A172 (cell line): ENCODE data around the gene VAV3. TPM values are rescaled to one million over a fixed set of nuclear protein-coding genes. Genes with fewer than 3 reads are reported as not detected.

Experiments used
- DNase-seq: peaks from one replicate; pipeline ENCODE4 v3.0.0-alpha.2; 2015; ENCODE audit warnings: low spot score
- total RNA-seq: library from RNA; depleted of rRNA; stranded (reverse); fragments of >200 nt; shearing (Covaris generic); gene quantifications from 2 replicates; pipeline ENCODE4 v1.2.3, GENCODE V29; 2014

VAV3 gene
- total RNA-seq, 1 experiment from 2014 or later = 0.88 TPM

DNA sequence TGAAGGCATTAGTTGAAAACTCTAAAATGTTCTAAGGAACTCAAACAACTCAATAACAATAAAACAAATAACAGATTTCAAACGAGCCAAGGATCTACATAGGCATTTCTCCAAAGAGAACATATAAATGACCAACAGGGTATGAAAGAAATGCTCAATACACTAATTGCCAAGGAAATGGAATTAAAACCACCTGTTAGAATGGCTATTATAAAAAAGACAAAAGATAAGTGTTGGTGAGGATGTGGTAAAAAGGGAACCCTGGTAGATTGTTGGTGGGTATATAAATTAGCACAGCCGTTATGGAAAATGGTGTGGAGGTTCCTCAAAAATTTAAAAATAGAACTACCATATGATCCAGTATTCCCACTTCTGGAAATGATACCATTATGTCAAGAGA, 9.1 kb upstream of the VAV3 start:
- no peak for DNase-seq

- DNase-seq = no peak
Observed at GRCh38 chr1:107972391-107973180, 7.6 kb upstream of the VAV3 start.

DNA sequence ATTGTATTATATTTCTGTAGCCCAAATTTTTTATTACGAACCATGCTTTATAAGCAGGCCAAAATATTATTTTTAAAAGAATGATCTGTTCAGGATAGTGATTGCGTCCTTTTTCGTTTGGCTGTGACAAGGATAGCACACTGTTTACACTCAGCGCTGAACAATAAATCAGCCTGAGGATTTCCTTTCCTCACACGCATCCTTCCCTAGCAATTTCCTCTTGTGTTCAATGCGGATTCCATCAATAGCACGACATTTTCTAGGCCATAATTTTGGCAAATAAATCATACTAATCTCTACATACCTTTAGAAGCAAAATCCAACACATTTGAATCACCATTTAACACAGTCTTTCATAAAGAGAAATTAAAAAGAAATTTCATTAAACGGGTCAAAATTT, 1.6 kb upstream of the VAV3 start:
- no peak for DNase-seq

DNA sequence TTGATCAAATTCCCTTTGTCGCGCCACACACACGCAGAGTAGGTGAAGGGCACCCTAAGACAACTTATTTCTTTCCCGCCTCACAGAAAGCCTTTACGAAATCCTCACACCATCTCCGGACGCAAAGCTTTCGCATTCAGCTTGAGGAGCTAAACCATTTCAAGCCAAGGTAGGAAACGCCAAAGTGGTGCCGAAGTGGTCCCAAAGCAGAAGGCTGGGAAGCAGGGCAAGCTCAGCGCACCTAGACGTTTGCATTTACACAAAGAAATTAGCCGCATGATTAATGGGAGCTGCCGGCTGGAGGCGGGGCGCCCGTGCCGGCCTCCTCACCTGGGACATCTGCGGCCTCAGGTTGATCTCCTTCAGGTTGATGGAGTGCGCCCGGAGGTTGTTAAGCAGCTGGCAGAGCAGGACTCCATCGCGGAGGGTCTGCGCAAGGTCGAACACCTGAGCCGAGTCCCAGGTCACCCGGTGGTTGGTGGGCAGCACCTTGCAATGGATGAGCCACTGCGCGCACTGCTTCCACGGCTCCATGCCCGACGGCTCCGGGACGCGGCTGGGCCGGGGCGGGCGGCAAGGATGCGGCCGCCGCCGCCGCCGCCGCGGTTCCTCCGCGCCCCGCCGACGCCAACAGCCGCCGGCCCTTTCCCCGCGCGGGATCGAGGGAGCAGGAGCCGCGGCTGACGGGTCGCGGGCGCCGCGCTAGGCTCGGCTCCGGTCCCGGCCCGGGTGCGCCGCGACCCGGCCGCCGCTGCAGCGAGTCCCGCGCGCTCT, 457 bp downstream of the VAV3 start:
- no peak for DNase-seq

GRCh38 chr1:107963601-107964335, 1.2 kb downstream of the VAV3 start:
- peak; percentile 19 for DNase-seq

DNA sequence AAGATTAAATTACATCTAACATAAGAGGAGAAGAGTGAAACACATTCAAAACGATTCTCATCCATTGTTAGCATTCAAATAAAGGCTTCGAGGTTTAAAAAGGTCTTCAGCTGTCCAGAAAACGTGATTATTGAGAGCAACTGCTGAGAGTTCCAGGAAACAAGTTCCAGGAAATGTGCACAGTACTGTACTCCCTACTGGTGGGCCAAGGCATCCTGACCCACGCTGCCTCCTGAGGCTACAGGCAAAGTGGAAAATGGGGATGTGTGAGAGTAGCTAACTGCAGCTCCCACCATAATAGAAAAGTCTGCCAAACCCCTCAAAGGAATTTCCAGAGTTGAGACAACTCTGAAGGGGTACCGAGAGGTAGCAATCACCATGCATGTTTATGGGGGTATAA, 2.0 kb downstream of the VAV3 start:
- DNase-seq = no peak

GRCh38 chr1:107954719-107955415, 10.1 kb downstream of the VAV3 start:
- no peak for DNase-seq

GRCh38 chr1:107954126-107954525, 10.9 kb downstream of the VAV3 start:
- DNase-seq = no peak

- DNase-seq = no peak
Observed at GRCh38 chr1:107953556-107953955, 11.4 kb downstream of the VAV3 start.

DNA sequence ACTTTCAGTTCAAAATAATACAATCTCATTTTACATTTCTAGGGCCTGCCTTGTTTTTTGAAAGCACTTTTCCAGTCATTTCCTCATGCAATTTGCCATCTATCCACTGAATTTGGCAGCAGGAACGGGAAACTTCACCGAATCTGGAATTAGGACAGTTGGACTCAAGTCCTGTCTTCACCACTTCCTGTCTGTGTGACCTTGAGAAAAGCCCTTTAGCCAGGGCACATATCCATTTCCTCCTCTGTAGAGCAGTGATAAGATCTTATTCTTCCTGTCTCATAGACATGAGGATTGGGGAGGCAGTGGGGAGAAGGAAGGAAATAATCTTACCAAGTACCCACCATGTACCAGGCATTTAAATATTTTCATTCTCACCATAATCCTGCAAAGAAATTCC, 12.0 kb downstream of the VAV3 start:
- peak; percentile 37 for DNase-seq

- no peak for DNase-seq
Observed at GRCh38 chr1:107950464-107950863, 14.5 kb downstream of the VAV3 start.

- DNase-seq = no peak
Observed at GRCh38 chr1:107949467-107950253, 15.3 kb downstream of the VAV3 start.

DNA sequence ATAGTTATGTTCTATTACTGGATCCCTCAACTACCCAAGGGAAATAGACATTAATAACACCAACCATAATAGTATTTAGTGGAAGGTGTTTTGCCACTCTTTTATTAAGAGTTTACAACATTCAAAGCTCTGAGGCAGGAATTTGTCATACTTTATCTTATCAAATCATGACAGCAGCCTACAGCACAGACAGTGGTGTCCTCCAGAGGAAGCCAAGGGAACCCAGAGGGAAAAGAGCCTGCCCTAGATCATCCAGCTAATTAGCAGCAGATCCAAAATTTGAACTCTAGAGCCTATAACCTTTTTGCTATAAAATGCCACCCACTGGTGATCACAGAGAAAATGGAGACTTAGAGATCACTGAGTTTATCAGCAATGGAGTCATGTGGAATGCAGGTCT, 18.2 kb downstream of the VAV3 start:
- DNase-seq = no peak

- no peak for DNase-seq
Observed at GRCh38 chr1:107943694-107944093, 21.3 kb downstream of the VAV3 start.

DNA sequence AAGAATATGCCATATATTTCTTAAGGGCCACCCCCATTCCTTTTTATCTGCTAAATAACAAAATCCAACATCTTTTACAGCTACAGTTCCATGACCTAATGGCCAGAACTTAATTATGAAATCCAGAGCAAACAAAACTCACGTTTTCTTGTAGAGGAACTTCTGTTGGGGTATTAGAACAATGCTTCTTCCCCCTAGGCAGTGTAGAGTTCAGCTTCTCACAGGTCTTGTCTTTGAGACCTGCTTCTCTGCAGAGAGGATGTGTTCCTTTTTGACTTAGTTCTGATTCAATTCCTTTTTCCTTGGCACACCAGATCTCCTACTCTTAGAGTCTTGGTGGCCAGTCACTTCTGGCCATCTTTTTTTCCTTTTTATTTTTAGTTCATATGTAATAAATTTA, 22.2 kb downstream of the VAV3 start:
- DNase-seq = no peak

DNA sequence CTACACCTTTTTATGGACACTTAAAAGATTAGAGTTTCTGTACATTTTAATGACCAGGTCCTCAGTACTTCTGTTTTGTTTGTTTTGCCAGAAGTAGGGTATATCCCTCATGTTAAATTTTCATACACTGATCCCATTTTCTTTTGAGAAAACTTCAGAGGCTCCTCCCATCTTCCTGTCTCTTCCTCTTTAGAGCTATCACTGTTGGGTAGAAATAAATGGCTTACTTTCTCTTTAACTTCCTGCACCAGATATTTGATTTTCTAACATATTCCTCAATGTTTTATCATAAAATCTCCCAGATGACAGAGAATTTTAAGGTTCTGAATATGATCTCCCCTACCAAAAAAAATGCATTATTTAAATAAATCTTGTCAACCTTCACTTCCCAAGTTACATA, 23.4 kb downstream of the VAV3 start:
- no peak for DNase-seq

GRCh38 chr1:107941123-107941522, 23.9 kb downstream of the VAV3 start:
- DNase-seq = no peak

DNA sequence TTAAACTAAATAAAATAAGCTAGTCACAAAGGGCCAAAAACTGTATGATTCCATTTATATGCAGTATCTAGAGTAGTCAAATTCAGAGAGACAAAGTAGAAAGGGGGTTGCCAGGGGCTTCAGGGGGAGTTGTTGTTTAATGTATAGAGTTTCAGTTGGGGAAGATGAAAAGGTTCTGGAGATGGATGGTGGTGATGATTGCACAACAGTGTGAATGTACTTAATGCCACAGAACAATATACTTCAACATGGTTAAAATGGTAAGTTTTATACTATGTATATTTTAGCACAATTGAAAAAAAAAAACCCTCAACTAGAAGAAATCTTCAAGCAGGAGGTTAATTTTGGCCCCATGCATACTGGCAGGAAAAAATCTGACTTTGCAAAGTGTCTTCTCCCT, 24.3 kb downstream of the VAV3 start:
- no peak for DNase-seq

- DNase-seq = no peak
Observed at GRCh38 chr1:107940017-107940577, 24.9 kb downstream of the VAV3 start.

DNA sequence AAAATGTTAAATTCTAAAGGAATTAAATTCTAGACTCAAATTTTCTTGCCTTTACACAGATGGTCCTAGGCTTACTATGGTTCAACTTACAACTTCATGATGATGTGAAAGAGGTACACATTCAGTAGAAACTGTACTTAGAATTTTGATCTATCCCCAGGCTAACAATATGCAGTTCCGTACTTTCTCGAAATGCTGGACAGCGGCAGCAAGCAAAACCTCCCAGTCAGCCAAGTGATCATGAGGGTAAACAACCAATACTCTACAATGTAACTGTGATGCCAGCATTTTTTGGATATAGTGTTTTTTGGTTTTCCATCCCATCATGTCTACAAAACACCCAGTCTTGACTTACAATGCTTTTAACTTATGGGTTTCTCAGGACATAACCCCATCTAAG, 25.7 kb downstream of the VAV3 start:
- no peak for DNase-seq
